MM.1S (cell line): ENCODE results near the gene MLLT10.

Experiments used
- EZH2 ChIP-seq: fragments of 300-600 bp; sonication (generic); optimal IDR thresholded peaks from 2 replicates; pipeline ENCODE3; 2017; ENCODE audit warnings: low read depth, mild to moderate bottlenecking, antibody characterized with exemption, low read length, mixed read lengths
- TF ChIP-seq, protein P1 (sequence below): fragments of 300-600 bp; sonication (generic); IDR thresholded peaks from 2 replicates; pipeline ENCODE4 v1.5.1; 2016; ENCODE audit warnings: antibody characterized with exemption, low read length, mixed read lengths

GRCh38 chr10:21503542-21503941, 30.5 kb upstream of the MLLT10 start:
- TF ChIP-seq, protein P1, sequence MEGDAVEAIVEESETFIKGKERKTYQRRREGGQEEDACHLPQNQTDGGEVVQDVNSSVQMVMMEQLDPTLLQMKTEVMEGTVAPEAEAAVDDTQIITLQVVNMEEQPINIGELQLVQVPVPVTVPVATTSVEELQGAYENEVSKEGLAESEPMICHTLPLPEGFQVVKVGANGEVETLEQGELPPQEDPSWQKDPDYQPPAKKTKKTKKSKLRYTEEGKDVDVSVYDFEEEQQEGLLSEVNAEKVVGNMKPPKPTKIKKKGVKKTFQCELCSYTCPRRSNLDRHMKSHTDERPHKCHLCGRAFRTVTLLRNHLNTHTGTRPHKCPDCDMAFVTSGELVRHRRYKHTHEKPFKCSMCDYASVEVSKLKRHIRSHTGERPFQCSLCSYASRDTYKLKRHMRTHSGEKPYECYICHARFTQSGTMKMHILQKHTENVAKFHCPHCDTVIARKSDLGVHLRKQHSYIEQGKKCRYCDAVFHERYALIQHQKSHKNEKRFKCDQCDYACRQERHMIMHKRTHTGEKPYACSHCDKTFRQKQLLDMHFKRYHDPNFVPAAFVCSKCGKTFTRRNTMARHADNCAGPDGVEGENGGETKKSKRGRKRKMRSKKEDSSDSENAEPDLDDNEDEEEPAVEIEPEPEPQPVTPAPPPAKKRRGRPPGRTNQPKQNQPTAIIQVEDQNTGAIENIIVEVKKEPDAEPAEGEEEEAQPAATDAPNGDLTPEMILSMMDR = no peak
- TF ChIP-seq EZH2 = no peak
